DOHH2 (cell line): ENCODE measurements around the gene SSH2.

Experiments
- H3F3A ChIP-seq: fragments of 200-600 bp; sonication (generic), shearing (Covaris generic); 2 replicates; pipeline ENCODE4 v1.6.0; 2016; ENCODE audit warnings: antibody characterized with exemption, mild to moderate bottlenecking; ENCODE audit not compliant: control insufficient read depth, insufficient read depth
- H3K27ac ChIP-seq: fragments of 200-600 bp; sonication (generic); 2 replicates; pipeline ENCODE4 v1.5.1; 2014; ENCODE audit warnings: low read depth, mild to moderate bottlenecking, low read length, moderate library complexity
- H3K27me3 ChIP-seq: fragments of 200-600 bp; sonication (generic); 2 replicates; pipeline ENCODE4 v1.6.1; 2014; ENCODE audit warnings: mild to moderate bottlenecking, low read length, mixed read lengths; ENCODE audit not compliant: control insufficient read depth
- H3K36me3 ChIP-seq: fragments of 200-600 bp; sonication (generic); 2 replicates; pipeline ENCODE4 v1.6.1; 2014; ENCODE audit warnings: mild to moderate bottlenecking, low read length, moderate library complexity, mixed read lengths; ENCODE audit not compliant: control insufficient read depth
- H3K4me1 ChIP-seq: fragments of 200-600 bp; sonication (generic); 2 replicates; pipeline ENCODE4 v1.6.1; 2014; ENCODE audit warnings: mild to moderate bottlenecking, low read length, mixed read lengths; ENCODE audit not compliant: control insufficient read depth
- H3K4me2 ChIP-seq: fragments of 200-600 bp; sonication (generic); 2 replicates; pipeline ENCODE4 v1.6.0; 2014; ENCODE audit warnings: mild to moderate bottlenecking, low read length, moderate library complexity
- H3K4me3 ChIP-seq: fragments of 200-600 bp; sonication (generic); 2 replicates; pipeline ENCODE4 v1.5.1; 2014; ENCODE audit warnings: mild to moderate bottlenecking, low read length, mixed read lengths
- H3K79me2 ChIP-seq: fragments of 200-600 bp; sonication (generic); 2 replicates; pipeline ENCODE4 v1.6.1; 2014; ENCODE audit warnings: mild to moderate bottlenecking, low read length, mixed read lengths; ENCODE audit not compliant: control insufficient read depth
- H3K9me2 ChIP-seq: fragments of 200-600 bp; sonication (generic); replicated peaks from 2 replicates; pipeline ENCODE4 v1.6.1; 2014; ENCODE audit warnings: mild to moderate bottlenecking, low read length, mixed read lengths; ENCODE audit not compliant: control insufficient read depth
- H3K9me3 ChIP-seq: fragments of 200-600 bp; sonication (generic); 2 replicates; pipeline ENCODE4 v1.6.1; 2014; ENCODE audit warnings: antibody characterized with exemption, low read length, mixed read lengths; ENCODE audit not compliant: control insufficient read depth, insufficient read depth
- H4K20me1 ChIP-seq: fragments of 200-600 bp; sonication (generic); 2 replicates; pipeline ENCODE4 v1.6.0; 2014; ENCODE audit warnings: low read depth, mild to moderate bottlenecking, antibody characterized with exemption, low read length, moderate library complexity; ENCODE audit not compliant: control insufficient read depth, insufficient read depth
- CTCF ChIP-seq: fragments of 200-600 bp; sonication (generic); IDR thresholded peaks from one replicate; pipeline ENCODE4 v1.5.1; 2014; ENCODE audit warnings: antibody characterized with exemption, mild to moderate bottlenecking, low read depth, low read length; ENCODE audit not compliant: poor library complexity, severe bottlenecking
- EZH2phosphoT487 ChIP-seq: fragments of 200-600 bp; sonication (generic); IDR thresholded peaks from 2 replicates; pipeline ENCODE4 v1.6.1; 2017; ENCODE audit warnings: borderline replicate concordance, mild to moderate bottlenecking, antibody characterized with exemption, low read length, moderate library complexity, mixed read lengths

SSH2 gene

GRCh38 chr17:29918922-29919856 lies 10.8 kb downstream of the SSH2 start:
- no peaks in the 10 kb centered on the region for H3K9me2 ChIP-seq
- TF ChIP-seq EZH2phosphoT487 (no peak), CTCF (no peak)
- H3K27me3 ChIP-seq = no peaks in the 10 kb centered on the region
- H3K4me2 ChIP-seq = no peak overlapping the region
- 0 out of 2 replicates have a peak, but pooled peaks cover 3% of the 10 kb centered on the region for H3F3A ChIP-seq
- H4K20me1 ChIP-seq = peaks cover 6% of the 10 kb centered on the region; the same call in 1 of the 2 replicates
- H3K4me3 ChIP-seq = no peak overlapping the region
- no peaks in the 10 kb centered on the region for H3K9me3 ChIP-seq
- H3K36me3 ChIP-seq = peaks cover 12% of the 10 kb centered on the region
- peaks cover 6% of the 10 kb centered on the region for H3K4me1 ChIP-seq
- no peak overlapping the region for H3K27ac ChIP-seq
- peaks cover 85% of the 10 kb centered on the region for H3K79me2 ChIP-seq

- TF ChIP-seq CTCF (no peak), EZH2phosphoT487 (no peak)
- H3K4me3 ChIP-seq = no peak overlapping the region
- H3F3A ChIP-seq = 0 out of 2 replicates have a peak, but pooled peaks cover 3% of the 10 kb centered on the region
- no peak overlapping the region for H3K27ac ChIP-seq
- no peaks in the 10 kb centered on the region for H3K9me2 ChIP-seq
- peaks cover 4% of the 10 kb centered on the region; the same call in 1 of the 2 replicates for H3K4me1 ChIP-seq
- peaks cover 6% of the 10 kb centered on the region; the same call in 1 of the 2 replicates for H4K20me1 ChIP-seq
- no peaks in the 10 kb centered on the region for H3K9me3 ChIP-seq
- no peak overlapping the region for H3K4me2 ChIP-seq
- peaks cover 83% of the 10 kb centered on the region for H3K79me2 ChIP-seq
- no peaks in the 10 kb centered on the region for H3K27me3 ChIP-seq
- H3K36me3 ChIP-seq = peaks cover 5% of the 10 kb centered on the region; the same call in 1 of the 2 replicates
Measured at GRCh38 chr17:29918016-29918415, 12.0 kb downstream of the SSH2 start.

- Histone ChIP-seq H3K79me2 (peaks cover 84% of the 10 kb centered on the region), H3K4me2 (no peak overlapping the region)
Measured at GRCh38 chr17:29914819-29915537, 15.1 kb downstream of the SSH2 start.

More at GRCh38 chr17:29914819-29915537, 15.1 kb downstream of the SSH2 start:
- Histone ChIP-seq H3K27me3 (no peaks in the 10 kb centered on the region), H3K4me1 (peaks cover 4% of the 10 kb centered on the region; the same call in 1 of the 2 replicates), H4K20me1 (peaks cover 6% of the 10 kb centered on the region; the same call in 1 of the 2 replicates), H3F3A (0 out of 2 replicates have a peak, but pooled peaks cover 3% of the 10 kb centered on the region), H3K36me3 (no peaks in the 10 kb centered on the region; the same call in 1 of the 2 replicates), H3K9me2 (no peaks in the 10 kb centered on the region), H3K27ac (no peak overlapping the region), H3K9me3 (no peaks in the 10 kb centered on the region), H3K4me3 (no peak overlapping the region)
- no peak for TF ChIP-seq EZH2phosphoT487
- TF ChIP-seq CTCF = no peak
